ENCODE data around the gene SMIM13.

The SMIM13 gene

DNA sequence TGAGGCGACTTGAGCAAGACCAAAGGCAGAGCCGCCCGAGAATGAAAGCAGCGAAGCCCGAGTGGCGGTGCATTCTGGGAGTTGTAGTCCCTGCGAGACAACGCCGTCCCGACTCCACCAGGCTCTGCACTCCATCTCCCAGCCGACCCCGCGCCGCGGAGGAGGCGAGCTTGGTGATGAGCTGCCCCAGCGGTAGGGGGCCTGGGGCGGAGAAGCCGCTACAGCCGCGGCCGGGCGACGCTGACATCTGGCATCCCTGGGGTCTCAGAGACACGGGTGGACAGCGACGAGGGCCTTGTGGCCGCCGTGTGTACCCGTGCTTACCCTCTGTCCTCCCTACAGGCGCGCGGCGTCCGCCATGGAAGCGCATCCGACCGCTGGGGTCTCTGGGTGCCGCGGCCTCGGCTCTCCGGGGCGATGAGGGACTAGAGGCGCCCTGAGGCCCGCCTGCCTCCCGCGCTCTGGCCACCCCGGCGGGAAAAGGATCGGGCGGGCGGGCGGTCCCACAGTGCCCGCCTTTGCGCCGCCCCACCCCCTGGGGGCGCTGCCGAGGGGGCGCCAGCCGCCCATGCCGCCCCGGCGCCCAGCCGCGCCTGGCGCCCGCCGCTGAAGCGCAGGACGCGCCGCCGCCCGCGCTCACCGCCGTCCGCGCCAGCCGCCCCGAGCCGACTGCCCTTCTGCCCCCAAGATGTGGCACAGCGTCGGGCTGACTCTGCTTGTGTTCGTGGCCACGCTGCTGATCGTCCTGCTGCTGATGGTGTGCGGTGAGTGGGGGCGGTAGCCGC is at the start of gene SMIM13:
TSS of gene SMIM13 (plus strand) at position 209 of the 785 bp plus-strand sequence. CDS start at position 689, 480 bp downstream.
- peak; percentile 100 for DNase-seq

DNA sequence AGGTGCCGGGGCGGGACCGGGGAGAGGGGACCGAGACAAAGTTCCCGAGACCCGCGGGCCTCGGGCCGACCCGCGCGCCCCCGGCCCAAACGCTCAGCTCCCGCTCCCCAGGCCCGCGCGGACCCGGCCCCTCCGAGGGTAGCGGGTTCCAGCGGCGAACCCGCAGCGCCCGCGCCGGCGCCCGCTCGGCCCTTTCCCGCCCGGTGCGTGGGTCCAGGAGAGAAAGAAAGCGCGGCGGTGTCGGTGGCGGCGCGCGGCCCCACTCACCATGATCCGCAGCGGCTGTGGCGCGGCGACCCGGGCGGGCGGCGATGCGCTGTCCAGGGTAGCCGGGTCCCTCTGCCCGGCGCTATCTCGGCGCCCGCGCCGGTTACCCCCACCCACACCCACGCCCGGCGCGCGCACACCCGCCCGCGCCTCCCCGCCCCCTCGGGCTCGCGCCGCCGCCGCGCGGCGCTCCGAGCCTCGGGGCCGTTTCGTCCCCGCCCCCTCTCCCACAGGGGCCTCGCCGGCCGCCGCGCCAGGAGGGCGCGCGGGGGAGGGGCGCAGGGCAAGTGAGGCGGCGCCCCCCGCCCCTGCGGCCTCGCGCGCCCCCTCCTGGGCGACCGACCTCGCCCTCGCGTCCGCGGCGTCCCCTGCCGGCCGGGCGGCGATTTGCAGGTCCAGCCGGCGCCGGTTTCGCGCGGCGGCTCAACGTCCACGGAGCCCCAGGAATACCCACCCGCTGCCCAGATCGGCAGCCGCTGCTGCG is 49.5 kb upstream of the SMIM13 start, which contains the start of gene ELOVL2:
TSS of gene ELOVL2 (minus strand) at position 345 of the 751 bp plus-strand sequence. CDS start at position 270, 75 bp downstream.
- no peak for DNase-seq

DNA sequence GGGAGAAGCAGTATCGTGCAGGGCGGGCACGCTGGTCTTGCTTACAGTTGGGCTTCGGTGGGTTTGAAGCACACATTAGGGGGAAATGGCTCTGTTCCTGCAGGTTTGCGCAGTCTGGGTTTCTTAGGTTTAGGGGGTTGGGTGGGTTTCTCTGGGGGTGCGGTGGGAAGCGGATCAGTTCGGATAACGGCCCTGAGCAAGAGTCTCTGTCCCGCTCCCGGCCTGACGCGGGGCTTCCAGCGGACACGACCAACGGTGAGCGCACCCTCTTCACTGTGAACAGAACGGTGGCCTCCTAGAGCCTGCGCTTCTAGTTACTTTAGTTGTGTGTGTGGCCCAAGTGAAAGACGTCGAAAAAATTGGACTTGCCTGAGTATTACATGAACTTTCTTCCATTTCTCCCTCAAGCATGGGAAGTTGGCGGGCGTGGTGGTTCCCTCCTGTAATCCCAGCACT is 48.9 kb upstream of the SMIM13 start:
- no peak for DNase-seq

DNA sequence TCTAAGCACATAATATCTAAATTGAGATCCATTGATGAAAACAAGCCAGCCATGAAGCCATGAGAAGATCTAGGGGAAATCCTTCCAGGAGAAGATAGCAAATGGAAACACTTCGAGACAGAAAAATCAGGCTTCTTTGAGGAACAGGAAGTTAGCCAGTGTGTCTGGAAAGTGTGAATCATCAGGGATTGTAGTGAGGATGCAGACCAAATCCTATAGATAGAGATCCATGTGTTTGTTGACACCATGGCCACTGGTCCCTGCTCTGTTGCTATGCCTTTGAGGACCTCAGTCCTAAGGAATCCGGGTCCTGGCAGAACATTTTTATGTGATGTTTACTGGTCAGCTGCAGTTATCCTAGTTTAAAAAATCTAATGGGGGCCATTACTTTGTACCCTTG is 42.9 kb upstream of the SMIM13 start:
- DNase-seq, result no peak

DNA sequence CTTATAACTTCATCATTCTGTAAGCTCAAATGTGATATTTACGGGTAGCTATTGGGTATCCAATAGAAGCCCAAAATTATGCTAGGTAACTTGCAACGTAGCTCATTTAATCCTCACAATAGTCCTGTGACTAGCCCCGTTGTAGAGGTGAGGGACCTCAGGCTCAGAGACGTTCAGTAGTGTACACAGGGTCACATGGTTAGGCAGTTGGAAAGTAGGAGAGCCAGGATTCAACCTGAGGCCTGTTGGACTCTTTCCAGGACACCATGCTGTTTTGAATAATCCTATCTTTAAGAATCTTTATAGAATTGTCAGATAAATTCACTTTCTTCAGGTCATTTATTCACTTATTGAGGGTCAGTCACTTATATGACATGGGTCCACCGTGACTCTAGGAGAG is 40.3 kb upstream of the SMIM13 start:
- no peak for DNase-seq

DNA sequence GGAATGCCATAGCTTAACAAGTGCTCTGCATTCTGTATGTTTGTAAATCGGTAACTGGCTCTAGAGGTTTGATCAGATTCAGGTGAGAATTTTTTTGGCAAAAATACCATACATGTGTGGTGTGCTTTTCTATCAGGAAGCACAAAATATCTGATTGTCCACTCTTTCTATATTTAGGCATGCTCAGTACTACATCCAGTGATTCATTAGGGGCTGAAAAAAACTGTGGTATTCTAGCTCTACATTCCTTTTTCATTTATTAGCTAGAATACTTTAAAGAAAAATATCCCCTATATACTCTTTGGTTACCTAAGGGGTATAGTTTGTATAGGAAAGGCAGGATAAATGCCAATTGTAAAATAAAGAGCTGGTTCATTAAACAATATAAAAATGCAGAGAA is 38.9 kb upstream of the SMIM13 start:
- DNase-seq, result no peak

DNA sequence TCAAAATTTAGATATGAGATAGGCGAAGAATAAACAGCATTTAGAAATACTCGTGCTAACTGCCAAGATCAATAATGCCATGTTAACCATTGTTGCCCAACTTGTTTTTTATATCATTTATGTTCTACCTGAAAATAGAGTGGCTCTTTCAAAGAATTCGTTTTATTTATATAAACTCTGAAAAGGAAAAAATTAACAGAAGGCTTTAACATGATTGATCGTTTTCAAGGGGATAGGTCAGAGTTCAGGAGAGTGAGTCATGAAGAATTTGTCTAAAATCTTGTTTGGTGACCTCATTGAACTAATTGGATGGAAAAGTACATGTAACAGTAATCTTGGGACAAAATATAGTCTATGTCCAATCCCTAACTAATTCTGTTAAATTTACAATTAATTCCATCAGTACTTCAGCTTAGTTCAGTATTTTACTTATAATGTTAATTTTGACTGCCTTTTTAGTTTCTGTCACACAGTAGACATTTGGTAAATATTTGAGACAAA is 38.5 kb upstream of the SMIM13 start:
- no peak for DNase-seq

DNA sequence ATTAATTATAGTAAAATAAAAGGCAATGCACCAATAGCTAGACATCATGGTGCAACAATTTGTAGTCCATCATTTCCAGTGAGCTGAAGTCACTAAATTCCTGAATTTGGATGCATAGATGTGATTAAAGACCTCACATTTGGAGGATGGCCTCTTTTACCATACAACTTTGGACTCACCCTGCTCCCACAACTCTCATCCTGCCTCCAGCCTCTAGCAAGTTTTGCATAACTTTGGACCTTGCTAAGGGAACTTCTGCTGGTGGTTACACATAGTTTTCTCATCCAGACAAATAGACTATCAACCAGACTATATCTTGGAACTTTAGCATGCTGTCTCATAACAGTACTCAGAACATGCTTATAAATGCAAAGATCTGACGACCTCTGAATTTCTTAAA is 36.8 kb upstream of the SMIM13 start:
- DNase-seq, result no peak

DNA sequence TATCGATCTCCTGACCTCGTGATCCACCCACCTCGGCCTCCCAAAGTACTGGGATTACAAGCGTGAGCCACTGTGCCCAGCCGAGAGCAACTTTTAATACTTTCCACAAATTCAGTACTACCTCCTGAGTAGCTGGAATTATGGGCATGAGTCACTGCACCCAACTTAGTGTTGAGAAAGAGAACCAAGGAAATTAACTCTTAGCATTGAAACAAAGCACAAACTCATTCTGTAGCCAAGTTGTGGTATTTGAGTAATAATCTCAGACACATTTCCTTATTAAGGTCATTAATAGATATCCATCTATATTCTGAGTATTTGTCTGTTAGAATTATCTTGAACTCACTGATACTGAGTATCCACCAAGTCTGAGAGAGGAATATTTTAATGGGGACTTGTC is 35.2 kb upstream of the SMIM13 start:
- DNase-seq, result no peak

DNA sequence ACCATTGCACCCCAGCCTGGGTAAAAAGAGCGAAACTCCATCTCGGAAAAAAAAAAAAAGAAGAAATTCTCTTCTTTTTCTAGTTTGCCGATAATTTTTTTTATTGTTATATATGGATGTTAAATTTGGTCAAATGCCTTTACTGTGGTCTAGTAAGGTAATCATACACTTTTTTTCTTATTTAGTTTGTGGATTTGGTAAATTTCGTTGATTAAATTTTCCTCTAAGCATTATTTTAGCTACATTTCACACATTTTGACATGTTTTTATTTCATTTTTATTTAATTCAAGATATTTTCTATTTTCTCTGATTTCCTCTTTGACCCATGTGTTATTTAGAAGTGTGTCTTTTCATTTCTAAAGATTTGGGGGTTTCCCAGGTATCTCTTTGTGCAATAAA is 31.6 kb upstream of the SMIM13 start:
- no peak for DNase-seq

DNA sequence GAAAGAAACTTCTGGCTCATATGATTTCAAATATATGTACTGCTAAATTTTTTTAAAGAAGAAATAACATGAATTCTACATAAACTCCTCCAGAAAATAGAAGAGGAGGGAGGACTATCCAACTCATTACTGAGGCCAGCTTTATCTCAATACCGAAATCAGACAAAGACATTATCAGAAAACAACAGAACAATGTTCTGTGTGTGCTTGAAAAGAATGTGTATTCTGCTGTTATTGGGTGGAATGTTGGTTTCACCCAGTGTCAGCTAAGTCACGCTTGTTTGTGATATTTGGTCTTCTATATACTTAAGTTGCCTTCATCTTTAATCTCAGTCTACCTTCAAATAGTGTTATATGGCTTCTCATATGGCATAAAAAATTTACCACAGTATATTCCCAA is 30.9 kb upstream of the SMIM13 start:
- no peak for DNase-seq

DNA sequence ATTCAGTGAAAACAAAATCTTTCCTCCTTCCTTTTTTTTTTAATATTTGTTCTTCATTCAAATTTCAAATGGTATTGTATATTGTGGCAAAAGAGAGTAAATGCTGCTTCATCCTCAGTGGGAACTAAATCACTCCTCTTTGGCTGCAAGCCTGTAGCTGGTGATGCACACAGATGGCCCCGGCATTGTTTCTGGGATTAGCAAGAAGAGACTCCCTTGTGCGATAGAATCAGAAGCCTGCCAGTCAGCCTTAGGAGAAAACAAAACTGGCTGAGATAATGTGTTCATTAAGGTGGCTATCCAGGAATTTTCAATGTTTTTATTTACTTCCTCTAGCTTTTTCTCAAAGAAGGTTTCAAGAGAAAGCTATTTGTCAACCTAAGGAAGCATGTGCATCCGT is 28.8 kb upstream of the SMIM13 start:
- no peak for DNase-seq

DNA sequence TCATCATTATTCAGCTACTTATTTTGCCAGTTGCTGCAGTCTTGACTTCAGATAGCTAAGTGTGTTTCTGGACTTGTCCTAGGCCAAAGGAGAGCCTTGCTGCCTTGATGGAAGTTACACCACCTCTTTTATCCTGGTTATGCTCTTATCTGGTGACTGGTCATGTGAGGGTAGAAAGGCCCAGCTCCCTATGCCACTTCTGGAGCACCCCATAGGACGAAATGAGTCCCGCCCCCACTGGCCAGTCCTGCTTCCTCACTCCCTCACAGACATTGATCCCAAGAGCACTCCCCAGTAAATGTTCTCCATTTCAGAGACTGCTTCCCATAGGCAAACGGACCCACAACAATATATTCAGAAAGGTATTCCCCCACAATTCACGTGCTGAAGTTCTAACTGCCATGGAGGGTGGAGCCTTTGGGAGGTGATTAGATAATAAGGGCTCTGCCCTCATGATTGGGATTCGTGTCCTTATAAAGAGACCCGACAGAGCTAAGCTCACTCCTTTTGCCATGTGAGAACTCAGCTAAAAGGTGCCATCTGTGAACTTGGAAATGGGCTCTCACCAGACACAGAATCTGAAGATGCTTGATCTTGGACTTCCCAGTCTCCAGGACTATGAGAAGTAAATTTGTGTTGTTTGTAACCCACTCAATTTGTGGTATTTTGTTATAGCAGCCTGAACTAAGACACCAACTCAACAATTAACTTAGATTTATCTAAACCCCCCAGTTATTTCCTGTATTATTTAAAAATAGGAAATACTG is 28.0 kb upstream of the SMIM13 start:
- no peak for DNase-seq

DNA sequence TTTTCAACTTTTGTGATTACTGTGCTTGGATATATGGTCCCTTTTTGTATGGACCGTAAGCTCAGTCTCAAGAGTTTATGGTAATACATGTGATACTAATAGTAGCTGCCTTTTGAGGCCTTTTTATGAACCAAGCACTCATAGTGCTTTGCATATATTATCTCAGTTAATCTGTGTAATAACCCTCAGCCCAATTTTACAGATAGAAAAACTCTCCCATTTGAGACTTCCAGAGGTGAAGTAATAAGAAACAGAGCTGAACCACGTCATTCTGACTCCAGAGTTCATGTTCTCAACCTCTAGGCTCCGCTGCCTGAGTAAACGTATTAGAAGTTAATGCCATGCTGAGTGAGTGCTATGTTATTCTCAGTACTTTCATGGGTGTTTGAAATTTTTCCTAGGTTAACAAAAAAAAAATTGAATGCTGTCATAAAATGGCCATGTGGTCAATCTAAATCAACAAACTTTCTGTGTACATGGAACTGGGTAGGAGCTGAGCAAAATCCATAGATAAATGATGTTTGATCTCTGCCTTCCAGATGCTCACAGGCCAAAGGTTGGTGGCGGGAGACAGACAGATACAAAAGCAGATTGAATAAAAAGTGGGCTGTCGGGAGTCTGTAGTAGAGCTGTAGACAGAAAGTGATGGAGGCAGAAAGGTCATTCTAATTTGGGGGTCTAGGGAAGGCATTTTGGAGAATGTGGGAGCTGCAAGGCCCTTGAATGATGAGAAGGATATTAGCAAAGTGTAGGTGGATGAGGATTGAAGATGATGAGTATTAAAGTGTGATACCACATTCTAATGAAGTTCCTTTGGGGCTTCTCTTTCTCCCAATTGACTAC is 26.9 kb upstream of the SMIM13 start:
- DNase-seq, result no peak

DNA sequence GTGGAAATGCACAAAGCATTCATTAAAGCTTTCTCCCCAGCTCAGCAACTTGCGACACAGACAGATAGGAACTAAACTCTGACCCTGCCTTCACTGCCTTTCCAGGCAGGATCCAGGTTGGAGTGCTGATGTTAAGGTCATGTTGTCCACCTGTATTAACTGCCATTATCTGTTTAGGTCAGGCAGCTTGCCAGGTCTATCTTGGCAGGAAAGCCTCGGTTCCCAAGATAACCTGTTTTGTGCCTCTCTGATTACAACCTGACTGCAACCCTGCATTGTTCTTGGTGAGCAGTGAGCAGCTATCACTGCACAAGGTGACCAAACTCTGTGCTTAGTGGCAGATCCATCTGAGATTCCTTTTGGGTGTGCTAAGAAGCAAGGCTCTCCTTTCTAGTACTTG is 26.3 kb upstream of the SMIM13 start:
- no peak for DNase-seq

DNA sequence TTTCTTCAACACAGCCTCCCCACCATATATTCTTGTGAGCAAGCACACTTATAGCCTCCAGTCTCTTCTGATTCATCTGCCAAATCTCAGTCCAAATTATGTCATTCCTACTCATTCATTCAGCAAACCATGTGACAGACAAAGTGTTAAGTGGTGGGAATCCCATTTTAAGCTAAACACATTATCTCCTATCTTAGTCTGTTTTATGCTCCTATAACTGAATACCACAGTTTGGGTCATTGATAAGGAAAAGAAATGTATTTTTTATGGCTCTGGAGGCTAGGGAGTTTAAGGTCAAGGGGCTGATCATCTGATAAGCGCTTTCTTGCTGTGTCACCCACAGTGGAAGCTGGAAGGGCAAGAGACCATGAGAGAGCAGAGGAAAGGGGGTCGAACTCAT is 23.9 kb upstream of the SMIM13 start:
- no peak for DNase-seq

DNA sequence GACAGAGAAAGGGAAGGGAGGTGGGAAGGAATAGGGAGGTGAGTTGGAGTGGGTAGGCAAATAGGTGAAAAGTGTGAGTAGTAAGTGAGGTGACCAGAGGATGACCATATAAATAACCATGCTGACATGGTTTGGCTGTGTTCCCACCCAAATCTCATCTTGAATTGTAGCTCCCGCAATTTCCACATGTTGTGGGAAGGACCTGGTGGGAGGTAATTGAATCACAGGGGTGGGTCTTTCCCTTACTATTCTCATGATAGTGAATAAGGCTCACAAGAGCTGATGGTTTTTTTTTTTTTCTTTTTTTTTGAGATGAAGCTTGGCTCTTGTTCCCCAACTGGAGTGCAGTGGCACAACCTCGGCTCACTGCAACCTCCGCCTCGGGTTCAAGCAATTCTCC is 21.5 kb upstream of the SMIM13 start:
- no peak for DNase-seq

DNA sequence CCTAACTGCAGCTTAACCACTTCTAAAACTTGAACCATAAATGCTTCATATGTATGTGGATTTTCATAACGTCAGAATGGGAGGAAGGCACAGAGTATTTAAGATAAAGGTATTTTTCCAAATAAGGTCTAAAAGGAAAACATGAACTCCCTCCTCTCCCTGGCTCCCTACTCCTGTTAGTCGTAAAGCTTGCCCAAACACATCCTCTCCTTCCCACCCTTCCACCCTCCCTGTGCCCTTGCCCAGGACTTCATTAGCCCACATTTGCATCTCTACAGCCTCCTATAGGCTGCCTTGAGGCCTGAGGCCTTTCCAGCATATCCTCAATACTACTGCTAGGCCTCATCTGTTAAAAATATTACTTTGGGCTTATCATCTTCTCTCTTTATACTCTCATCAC is 17.1 kb upstream of the SMIM13 start:
- no peak for DNase-seq

DNA sequence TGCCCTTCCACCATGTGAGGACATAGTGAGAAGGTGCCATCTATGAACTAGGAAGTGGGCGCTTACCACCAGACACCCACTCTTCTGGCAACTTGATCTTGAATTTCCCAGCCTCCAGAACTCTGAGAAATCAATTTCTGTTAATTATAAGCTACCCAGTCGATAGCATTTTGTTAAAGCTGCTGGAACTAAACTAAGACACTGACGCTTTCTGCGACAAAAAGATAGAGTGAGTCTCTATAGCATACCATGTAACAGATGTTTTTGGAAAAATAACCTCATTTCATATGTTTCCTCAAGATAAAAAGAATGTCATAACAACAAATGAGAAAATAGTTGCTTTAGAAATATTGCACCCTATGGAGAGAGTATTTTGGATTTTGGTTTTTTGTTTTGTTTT is 15.4 kb upstream of the SMIM13 start:
- no peak for DNase-seq

DNA sequence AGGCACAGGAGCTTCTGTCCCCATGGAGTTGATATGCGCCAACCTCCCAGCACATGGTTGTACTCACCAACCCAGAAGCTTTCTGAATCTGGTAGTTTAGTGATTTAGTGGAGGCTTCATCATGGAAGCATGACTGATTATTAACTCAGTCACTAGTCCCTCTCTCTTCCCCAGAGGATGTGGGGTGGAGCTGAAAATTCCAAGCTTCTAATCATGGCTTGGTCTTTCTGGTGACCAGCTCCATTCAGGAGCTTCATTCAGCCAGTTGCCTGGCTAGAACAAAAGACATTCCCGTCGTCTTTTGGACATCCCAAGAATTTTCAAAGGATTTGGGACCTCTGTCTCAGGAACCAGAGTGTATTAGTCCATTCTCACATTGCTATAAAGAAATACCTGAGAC is 13.3 kb upstream of the SMIM13 start:
- DNase-seq, result no peak

DNA sequence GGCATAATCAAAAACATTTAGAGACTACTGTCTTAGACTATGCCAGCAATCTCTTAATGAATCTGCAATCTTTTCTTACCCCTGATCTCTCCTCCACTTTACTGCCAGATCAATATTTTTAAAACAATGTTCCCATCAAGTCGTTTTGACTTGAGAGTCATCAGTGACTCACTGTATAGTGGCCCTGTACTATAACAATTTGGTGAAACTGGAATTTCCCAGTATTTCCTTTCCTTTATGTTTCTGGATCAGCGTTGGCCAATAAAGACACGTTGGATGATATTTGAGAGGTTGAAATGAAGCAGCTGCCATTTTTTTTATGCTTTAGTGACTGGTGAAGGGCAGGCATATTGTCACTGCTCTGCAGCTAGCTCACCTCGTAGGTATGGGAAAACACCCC is 10.1 kb upstream of the SMIM13 start:
- DNase-seq, result no peak

DNA sequence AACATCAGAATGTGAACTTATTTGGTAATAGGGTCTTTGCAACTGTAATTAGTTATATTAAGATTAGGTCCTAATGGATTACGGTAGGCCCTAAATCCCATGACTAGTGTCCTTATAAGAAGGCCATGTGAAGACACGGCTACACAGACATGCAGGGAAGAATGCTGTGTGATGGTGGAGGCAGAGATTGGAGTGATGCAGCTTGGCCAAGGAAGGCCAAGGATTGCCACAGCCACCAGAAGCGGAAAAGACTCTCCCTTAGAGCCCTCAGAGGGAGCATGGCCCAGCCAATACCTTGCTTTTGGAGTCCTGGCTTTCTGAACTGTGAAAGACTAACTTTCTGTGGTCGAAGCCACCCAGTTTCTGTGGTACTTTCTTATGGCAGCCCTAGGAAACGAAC is 9.7 kb upstream of the SMIM13 start:
- DNase-seq, result no peak

Data from RPMI8226 (cell line).